GM12878 (cell line): Measurements from ENCODE around the gene CD84. TPM values are rescaled to one million over a fixed set of nuclear protein-coding genes. Genes with fewer than 3 reads are reported as not detected.

ENCODE experiments used
- EED ChIP-seq: sonication (generic); IDR thresholded peaks from 2 replicates; pipeline ENCODE4 v1.6.1; 2016; ENCODE audit warnings: antibody characterized with exemption, low read depth
- GABPA ChIP-seq: IDR thresholded peaks from 2 replicates; pipeline ENCODE4 v1.6.1; 2014; ENCODE audit warnings: antibody characterized with exemption, low read depth, mild to moderate bottlenecking, inconsistent platforms
- JUND ChIP-seq: IDR thresholded peaks from 2 replicates; pipeline ENCODE4 v1.6.1; 2012; ENCODE audit warnings: low read depth, mild to moderate bottlenecking, low read length, improper control_type of control experiment, moderate library complexity
- KLF5 ChIP-seq: fragments of 450-650 bp; IDR thresholded peaks from 2 replicates; pipeline ENCODE4 v1.6.1; 2014; ENCODE audit warnings: mild to moderate bottlenecking; ENCODE audit not compliant: partially characterized antibody
- NR2C2 ChIP-seq: IDR thresholded peaks from 2 replicates; pipeline ENCODE4 v1.6.1; 2011; ENCODE audit warnings: borderline replicate concordance, low read depth; ENCODE audit not compliant: control insufficient read depth, insufficient read length
- PAX5 ChIP-seq: IDR thresholded peaks from 2 replicates; pipeline ENCODE4 v1.6.1; 2011; ENCODE audit warnings: low read depth, low read length, borderline replicate concordance
- PAX8 ChIP-seq: fragments of 450-650 bp; IDR thresholded peaks from 2 replicates; pipeline ENCODE4 v1.6.1; 2017; ENCODE audit warnings: mild to moderate bottlenecking, moderate library complexity
- PML ChIP-seq: IDR thresholded peaks from 2 replicates; pipeline ENCODE4 v1.6.1; 2012; ENCODE audit warnings: low read length, inconsistent platforms
- RAD21 ChIP-seq: IDR thresholded peaks from 2 replicates; pipeline ENCODE4 v1.6.1; 2011; ENCODE audit warnings: mild to moderate bottlenecking, low read depth, low read length, moderate library complexity; ENCODE audit not compliant: insufficient read depth
- YY1 ChIP-seq: IDR thresholded peaks from 2 replicates; pipeline ENCODE4 v1.6.1; 2011; ENCODE audit warnings: low read depth, mild to moderate bottlenecking, low read length
- polyA plus RNA-seq, 11 experiments: library from polyadenylated mRNA; depleted of rRNA in 4 of 11; unstranded in 6 of 11; stranded (reverse) in 5 of 11; fragments of >200 nt; fragmentation: Nextera tagmentation in 4 of 11; fragmentation: Illumina TruSeq in 1 of 11; extraction: Ambion mirVana in 4 of 11; extraction: Trizol in 1 of 11; gene quantifications; 1 replicate in 1 of 11; 2 replicates in 10 of 11; pipeline versions ENCODE4 v1.2.1 to v1.2.3, GENCODE V29; 2011 to 2016; ENCODE audit warnings: inconsistent platforms in 2 of 11, missing spikeins in 2 of 11, low read depth in 1 of 11
- total RNA-seq, 4 experiments: library from RNA; depleted of rRNA in 3 of 4; stranded (reverse); fragments of >200 nt in 3 of 4; fragmentation: Illumina TruSeq in 1 of 4; extraction: Trizol in 1 of 4; gene quantifications; 2 replicates each; pipeline versions ENCODE4 v1.2.1 to v1.2.3, GENCODE V29; 2013 to 2021
- TF ChIP-seq, protein P1 (sequence below): IDR thresholded peaks from 2 replicates; pipeline ENCODE4 v1.6.1; 2012; ENCODE audit warnings: low read length, inconsistent platforms
- TF ChIP-seq, protein P2 (sequence below): IDR thresholded peaks from 2 replicates; pipeline ENCODE4 v1.6.1; 2012; ENCODE audit warnings: improper control_type of control experiment, low read depth, low read length; ENCODE audit not compliant: insufficient replicate concordance
- TF ChIP-seq, protein P3 (sequence below): fragments of 450-650 bp; IDR thresholded peaks from 2 replicates; pipeline ENCODE4 v1.6.1; 2017; ENCODE audit warnings: mild to moderate bottlenecking, moderate library complexity
- TF ChIP-seq, protein P4 (sequence below): fragments of 450-650 bp; IDR thresholded peaks from 2 replicates; pipeline ENCODE4 v1.6.1; 2017; ENCODE audit warnings: low read depth, mild to moderate bottlenecking, moderate library complexity
- TF ChIP-seq, protein P5 (sequence below): fragments of 450-650 bp; IDR thresholded peaks from 2 replicates; pipeline ENCODE4 v1.6.1; 2017; ENCODE audit warnings: mild to moderate bottlenecking, low read depth, inconsistent platforms; ENCODE audit not compliant: poor library complexity, severe bottlenecking

Gene CD84
- total and polyA plus RNA-seq, 10 of the 15 experiments (the other 5 are each of a cell fraction or from before 2014, with no cell fraction given), result 3.4 to 20.3 (median 11.7) TPM

DNA sequence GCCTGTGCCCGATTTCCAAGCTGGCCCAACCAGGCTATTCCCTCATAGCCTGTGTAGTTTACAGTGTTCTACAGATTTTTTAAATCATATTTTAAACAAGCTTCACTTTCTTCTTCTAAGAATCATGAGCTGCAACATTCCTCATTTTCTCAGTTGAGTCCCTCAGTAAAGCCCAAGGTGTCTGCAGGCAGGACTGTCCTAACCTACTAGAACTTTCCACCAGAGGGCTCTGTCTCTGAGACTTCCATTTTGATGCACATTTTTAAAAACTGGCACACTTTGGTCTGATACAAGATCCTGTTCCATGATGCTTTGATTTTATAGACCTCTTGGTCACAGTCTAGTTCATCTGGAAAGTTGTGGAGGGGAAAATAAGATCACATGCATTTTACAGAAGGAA is 34.6 kb downstream of the CD84 start (continued):
- TF ChIP-seq, protein P1, sequence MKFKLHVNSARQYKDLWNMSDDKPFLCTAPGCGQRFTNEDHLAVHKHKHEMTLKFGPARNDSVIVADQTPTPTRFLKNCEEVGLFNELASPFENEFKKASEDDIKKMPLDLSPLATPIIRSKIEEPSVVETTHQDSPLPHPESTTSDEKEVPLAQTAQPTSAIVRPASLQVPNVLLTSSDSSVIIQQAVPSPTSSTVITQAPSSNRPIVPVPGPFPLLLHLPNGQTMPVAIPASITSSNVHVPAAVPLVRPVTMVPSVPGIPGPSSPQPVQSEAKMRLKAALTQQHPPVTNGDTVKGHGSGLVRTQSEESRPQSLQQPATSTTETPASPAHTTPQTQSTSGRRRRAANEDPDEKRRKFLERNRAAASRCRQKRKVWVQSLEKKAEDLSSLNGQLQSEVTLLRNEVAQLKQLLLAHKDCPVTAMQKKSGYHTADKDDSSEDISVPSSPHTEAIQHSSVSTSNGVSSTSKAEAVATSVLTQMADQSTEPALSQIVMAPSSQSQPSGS, result no peak
- TF ChIP-seq EED (0 out of 2 replicates have a peak, but pooled peaks have one; percentile 16), RAD21 (peak; percentile 76), YY1 (peak; percentile 89), PML (no peak), GABPA (no peak), KLF5 (no peak), JUND (no peak), NR2C2 (no peak), PAX8 (no peak), PAX5 (no peak)
- TF ChIP-seq, protein P2, sequence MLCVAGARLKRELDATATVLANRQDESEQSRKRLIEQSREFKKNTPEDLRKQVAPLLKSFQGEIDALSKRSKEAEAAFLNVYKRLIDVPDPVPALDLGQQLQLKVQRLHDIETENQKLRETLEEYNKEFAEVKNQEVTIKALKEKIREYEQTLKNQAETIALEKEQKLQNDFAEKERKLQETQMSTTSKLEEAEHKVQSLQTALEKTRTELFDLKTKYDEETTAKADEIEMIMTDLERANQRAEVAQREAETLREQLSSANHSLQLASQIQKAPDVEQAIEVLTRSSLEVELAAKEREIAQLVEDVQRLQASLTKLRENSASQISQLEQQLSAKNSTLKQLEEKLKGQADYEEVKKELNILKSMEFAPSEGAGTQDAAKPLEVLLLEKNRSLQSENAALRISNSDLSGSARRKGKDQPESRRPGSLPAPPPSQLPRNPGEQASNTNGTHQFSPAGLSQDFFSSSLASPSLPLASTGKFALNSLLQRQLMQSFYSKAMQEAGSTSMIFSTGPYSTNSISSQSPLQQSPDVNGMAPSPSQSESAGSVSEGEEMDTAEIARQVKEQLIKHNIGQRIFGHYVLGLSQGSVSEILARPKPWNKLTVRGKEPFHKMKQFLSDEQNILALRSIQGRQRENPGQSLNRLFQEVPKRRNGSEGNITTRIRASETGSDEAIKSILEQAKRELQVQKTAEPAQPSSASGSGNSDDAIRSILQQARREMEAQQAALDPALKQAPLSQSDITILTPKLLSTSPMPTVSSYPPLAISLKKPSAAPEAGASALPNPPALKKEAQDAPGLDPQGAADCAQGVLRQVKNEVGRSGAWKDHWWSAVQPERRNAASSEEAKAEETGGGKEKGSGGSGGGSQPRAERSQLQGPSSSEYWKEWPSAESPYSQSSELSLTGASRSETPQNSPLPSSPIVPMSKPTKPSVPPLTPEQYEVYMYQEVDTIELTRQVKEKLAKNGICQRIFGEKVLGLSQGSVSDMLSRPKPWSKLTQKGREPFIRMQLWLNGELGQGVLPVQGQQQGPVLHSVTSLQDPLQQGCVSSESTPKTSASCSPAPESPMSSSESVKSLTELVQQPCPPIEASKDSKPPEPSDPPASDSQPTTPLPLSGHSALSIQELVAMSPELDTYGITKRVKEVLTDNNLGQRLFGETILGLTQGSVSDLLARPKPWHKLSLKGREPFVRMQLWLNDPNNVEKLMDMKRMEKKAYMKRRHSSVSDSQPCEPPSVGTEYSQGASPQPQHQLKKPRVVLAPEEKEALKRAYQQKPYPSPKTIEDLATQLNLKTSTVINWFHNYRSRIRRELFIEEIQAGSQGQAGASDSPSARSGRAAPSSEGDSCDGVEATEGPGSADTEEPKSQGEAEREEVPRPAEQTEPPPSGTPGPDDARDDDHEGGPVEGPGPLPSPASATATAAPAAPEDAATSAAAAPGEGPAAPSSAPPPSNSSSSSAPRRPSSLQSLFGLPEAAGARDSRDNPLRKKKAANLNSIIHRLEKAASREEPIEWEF, result no peak
- TF ChIP-seq, protein P3, sequence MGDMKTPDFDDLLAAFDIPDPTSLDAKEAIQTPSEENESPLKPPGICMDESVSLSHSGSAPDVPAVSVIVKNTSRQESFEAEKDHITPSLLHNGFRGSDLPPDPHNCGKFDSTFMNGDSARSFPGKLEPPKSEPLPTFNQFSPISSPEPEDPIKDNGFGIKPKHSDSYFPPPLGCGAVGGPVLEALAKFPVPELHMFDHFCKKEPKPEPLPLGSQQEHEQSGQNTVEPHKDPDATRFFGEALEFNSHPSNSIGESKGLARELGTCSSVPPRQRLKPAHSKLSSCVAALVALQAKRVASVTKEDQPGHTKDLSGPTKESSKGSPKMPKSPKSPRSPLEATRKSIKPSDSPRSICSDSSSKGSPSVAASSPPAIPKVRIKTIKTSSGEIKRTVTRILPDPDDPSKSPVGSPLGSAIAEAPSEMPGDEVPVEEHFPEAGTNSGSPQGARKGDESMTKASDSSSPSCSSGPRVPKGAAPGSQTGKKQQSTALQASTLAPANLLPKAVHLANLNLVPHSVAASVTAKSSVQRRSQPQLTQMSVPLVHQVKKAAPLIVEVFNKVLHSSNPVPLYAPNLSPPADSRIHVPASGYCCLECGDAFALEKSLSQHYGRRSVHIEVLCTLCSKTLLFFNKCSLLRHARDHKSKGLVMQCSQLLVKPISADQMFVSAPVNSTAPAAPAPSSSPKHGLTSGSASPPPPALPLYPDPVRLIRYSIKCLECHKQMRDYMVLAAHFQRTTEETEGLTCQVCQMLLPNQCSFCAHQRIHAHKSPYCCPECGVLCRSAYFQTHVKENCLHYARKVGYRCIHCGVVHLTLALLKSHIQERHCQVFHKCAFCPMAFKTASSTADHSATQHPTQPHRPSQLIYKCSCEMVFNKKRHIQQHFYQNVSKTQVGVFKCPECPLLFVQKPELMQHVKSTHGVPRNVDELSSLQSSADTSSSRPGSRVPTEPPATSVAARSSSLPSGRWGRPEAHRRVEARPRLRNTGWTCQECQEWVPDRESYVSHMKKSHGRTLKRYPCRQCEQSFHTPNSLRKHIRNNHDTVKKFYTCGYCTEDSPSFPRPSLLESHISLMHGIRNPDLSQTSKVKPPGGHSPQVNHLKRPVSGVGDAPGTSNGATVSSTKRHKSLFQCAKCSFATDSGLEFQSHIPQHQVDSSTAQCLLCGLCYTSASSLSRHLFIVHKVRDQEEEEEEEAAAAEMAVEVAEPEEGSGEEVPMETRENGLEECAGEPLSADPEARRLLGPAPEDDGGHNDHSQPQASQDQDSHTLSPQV, result no peak; the same call in 1 of the 2 replicates
- TF ChIP-seq, protein P4, sequence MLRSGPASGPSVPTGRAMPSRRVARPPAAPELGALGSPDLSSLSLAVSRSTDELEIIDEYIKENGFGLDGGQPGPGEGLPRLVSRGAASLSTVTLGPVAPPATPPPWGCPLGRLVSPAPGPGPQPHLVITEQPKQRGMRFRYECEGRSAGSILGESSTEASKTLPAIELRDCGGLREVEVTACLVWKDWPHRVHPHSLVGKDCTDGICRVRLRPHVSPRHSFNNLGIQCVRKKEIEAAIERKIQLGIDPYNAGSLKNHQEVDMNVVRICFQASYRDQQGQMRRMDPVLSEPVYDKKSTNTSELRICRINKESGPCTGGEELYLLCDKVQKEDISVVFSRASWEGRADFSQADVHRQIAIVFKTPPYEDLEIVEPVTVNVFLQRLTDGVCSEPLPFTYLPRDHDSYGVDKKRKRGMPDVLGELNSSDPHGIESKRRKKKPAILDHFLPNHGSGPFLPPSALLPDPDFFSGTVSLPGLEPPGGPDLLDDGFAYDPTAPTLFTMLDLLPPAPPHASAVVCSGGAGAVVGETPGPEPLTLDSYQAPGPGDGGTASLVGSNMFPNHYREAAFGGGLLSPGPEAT, result no peak
- TF ChIP-seq, protein P5, sequence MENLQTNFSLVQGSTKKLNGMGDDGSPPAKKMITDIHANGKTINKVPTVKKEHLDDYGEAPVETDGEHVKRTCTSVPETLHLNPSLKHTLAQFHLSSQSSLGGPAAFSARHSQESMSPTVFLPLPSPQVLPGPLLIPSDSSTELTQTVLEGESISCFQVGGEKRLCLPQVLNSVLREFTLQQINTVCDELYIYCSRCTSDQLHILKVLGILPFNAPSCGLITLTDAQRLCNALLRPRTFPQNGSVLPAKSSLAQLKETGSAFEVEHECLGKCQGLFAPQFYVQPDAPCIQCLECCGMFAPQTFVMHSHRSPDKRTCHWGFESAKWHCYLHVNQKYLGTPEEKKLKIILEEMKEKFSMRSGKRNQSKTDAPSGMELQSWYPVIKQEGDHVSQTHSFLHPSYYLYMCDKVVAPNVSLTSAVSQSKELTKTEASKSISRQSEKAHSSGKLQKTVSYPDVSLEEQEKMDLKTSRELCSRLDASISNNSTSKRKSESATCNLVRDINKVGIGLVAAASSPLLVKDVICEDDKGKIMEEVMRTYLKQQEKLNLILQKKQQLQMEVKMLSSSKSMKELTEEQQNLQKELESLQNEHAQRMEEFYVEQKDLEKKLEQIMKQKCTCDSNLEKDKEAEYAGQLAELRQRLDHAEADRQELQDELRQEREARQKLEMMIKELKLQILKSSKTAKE, result no peak
